Heart left ventricle (tissue), 16 donors: ENCODE data around the gene NUDC. TPM values are rescaled to one million over a fixed set of nuclear protein-coding genes. Genes with fewer than 3 reads are reported as not detected.
"Not testable (repeated sequence)": the region's sequence is repeated elsewhere in the genome, so short reads cannot be mapped to it uniquely, and the experiment has no call there.

Source experiments
- ATAC-seq, 4 donors: fragments of 200-7000 bp; cut with Tn5 transposase; one replicate each; pipeline ENCODE4 v1.9.1; 2020 to 2022; ENCODE audit warnings: moderate library complexity in 4 of 4, mild to moderate bottlenecking in 3 of 4, moderate number of reproducible peaks in 1 of 4
- DNase-seq, 5 donors: peaks; one replicate each; pipeline ENCODE4 v3.0.0-alpha.2; 2020
- H3K27ac ChIP-seq, 12 donors: fragments of 200-600 bp; sonication (generic) in 4 of 12; one replicate each; pipeline versions ENCODE4 v1.5.0 to v1.8.0; 2016 to 2022; ENCODE audit warnings: mild to moderate bottlenecking in 2 of 12
- H3K27me3 ChIP-seq, 9 donors: fragments of 200-600 bp; sonication (generic) in 2 of 9; one replicate each; pipeline versions ENCODE4 v1.5.1 to v1.8.0; 2016 to 2022; ENCODE audit warnings: mild to moderate bottlenecking in 3 of 9
- H3K36me3 ChIP-seq, 9 donors: fragments of 200-600 bp; sonication (generic) in 2 of 9; one replicate each; pipeline versions ENCODE4 v1.5.0 to v1.8.0; 2018 to 2022; ENCODE audit warnings: mild to moderate bottlenecking in 2 of 9
- H3K4me1 ChIP-seq, 12 donors: fragments of 200-600 bp; sonication (generic) in 4 of 12; one replicate each; pipeline versions ENCODE4 v1.5.0 to v1.8.0; 2016 to 2022; ENCODE audit warnings: mild to moderate bottlenecking in 3 of 12
- H3K4me3 ChIP-seq, 12 donors: fragments of 200-600 bp; sonication (generic) in 4 of 12; one replicate each; pipeline versions ENCODE4 v1.5.0 to v1.8.0; 2017 to 2022; ENCODE audit warnings: mild to moderate bottlenecking in 9 of 12, moderate library complexity in 4 of 12
- H3K9me3 ChIP-seq, 12 donors: fragments of 200-600 bp; sonication (generic) in 4 of 12; one replicate each; pipeline versions ENCODE4 v1.5.0 to v1.8.0; 2016 to 2022; ENCODE audit warnings: mild to moderate bottlenecking in 1 of 12
- POLR2A ChIP-seq, 2 donors: fragments of 450-650 bp; IDR thresholded peaks; one replicate each; pipeline ENCODE4 v1.6.1; 2017; ENCODE audit warnings: antibody characterized with exemption in 2 of 2, mild to moderate bottlenecking in 2 of 2, moderate library complexity in 2 of 2
- WGBS, 4 donors: extraction: QIAGEN DNeasy Blood & Tissue Kit in 2 of 4; methylation state at CpG; one replicate each; pipeline versions ENCODE4 v1.1.5 to v1.1.7; 2013 to 2018; 5-methylcytosine and 5-hydroxymethylcytosine counted together
- intact Hi-C, 10 donors: fragments of 100-400 bp; cut with DNase I; formaldehyde crosslinking; loops; one replicate each; pipeline versions ENCODE4 v1.11.1 to v1.14.2; 2022
- polyA plus RNA-seq, 2 donors: library from polyadenylated mRNA; stranded (reverse); fragments of 200-250 nt; gene quantifications; one replicate each; pipeline ENCODE4 v1.2.3, GENCODE V29; 2013
- total RNA-seq, 9 donors: library from RNA; depleted of rRNA in 2 of 9; stranded (reverse); fragments of >200 nt in 2 of 9; fragmentation: NEBNext Ultra II Directional in 3 of 9; extraction: Animal tissue kit (Norgen Biotek cat#: 25700) in 3 of 9; gene quantifications; one replicate each; pipeline versions ENCODE4 v1.1.0 to v1.2.4, GENCODE V29; 2016 to 2023
- TF ChIP-seq, protein P1 (sequence below), 12 donors: fragments of 200-600 bp; sonication (generic) in 4 of 12; IDR thresholded peaks; one replicate each; pipeline versions ENCODE4 v1.5.0 to v1.8.0; 2018 to 2022; ENCODE audit warnings: antibody characterized with exemption in 12 of 12, mild to moderate bottlenecking in 5 of 12
- donor health status: ischemic (EF 13 %, LVEDD 7.1; RV severe dilation, severe dysfunction).
- donor health status: healthy with polysubstance abuse.
- donor health status: DM: no; HTN: yes; CAD: no.
- donor health status: DM: no; HTN: no; CAD: no.
- donor health status: ischemic (EF 25% LVEDD 6.9; RV normal size, moderate dysfunction).
- donor health status: ischemic (EF 25% LVEDD 5.7; RV mildly dilated, moderate dysfunction).
- donor health status: healthy.
- donor health status: DM: yes; HTN: yes; CAD: no.
- donor health status: ischemic (EF 35%, LVEDD 5.7; RV mildly dilated, moderate dysfunction).
- donor health status: nonischemic (EF 11% LVEDD 7.7; RV severe dilation, severe dysfunction).
- donor health status: DM: yes; HTN: yes; CAD: no.
- donor health status: PGD.
- donor health status: ischemic (EF 29% LVEDD 5.4; RV normal size, mild dysfunction).
- donor health status: nonischemic (EF 23%, LVEDD 6.1; RV moderate dilation, normal function).

NUDC gene
- total and polyA plus RNA-seq, 11 donors = 53.6 to 99.6 (median 60.8) TPM

DNA sequence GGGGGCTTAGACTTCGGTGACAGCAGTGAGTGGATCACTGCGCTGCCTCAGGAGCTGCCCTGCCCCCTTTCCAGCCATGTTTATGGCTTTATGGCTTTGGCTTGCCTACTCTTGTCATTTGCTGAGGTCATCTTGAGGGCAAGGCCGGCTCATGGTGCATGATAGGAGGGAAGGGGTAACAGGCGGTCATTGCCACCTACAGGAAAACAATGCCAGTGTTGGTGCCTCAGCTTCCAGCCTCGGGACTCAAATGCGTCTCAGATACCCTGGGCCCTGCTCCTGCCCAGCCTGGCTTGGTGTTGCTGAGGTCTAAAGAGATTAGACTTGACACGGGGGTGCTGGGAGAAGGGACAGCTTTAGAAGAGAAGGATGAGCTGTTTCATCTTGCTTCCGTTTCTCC, 24.2 kb downstream of the NUDC start:
- ATAC-seq = peak; percentile 34 to 77 (median 64)
- Histone ChIP-seq H3K4me3 (no peak overlapping the region), H3K9me3 (no peaks in the 10 kb centered on the region), H3K36me3 (peaks cover 0 to 66% (median 56%) of the 10 kb centered on the region in 9 donors), H3K27ac (peak overlapping the region in 10 of 12 donors; percentile 39 to 79 (median 59)), H3K27me3 (no peaks in the 10 kb centered on the region), H3K4me1 (peaks cover 0 to 40% (median 11%) of the 10 kb centered on the region in 12 donors)
- WGBS, 4 donors = 55 to 78% (median 72%) methylated on average over 8 of the region's 8 CpGs
- DNase-seq = peak in 3 of 5 donors; percentile 25 to 49 (median 25)
- intact Hi-C loops = no loop called here
- TF ChIP-seq POLR2A (IDR thresholded peaks at IDR 0.05) = no peak
- TF ChIP-seq, protein P1, sequence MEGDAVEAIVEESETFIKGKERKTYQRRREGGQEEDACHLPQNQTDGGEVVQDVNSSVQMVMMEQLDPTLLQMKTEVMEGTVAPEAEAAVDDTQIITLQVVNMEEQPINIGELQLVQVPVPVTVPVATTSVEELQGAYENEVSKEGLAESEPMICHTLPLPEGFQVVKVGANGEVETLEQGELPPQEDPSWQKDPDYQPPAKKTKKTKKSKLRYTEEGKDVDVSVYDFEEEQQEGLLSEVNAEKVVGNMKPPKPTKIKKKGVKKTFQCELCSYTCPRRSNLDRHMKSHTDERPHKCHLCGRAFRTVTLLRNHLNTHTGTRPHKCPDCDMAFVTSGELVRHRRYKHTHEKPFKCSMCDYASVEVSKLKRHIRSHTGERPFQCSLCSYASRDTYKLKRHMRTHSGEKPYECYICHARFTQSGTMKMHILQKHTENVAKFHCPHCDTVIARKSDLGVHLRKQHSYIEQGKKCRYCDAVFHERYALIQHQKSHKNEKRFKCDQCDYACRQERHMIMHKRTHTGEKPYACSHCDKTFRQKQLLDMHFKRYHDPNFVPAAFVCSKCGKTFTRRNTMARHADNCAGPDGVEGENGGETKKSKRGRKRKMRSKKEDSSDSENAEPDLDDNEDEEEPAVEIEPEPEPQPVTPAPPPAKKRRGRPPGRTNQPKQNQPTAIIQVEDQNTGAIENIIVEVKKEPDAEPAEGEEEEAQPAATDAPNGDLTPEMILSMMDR (IDR thresholded peaks at IDR 0.05) = no peak

DNA sequence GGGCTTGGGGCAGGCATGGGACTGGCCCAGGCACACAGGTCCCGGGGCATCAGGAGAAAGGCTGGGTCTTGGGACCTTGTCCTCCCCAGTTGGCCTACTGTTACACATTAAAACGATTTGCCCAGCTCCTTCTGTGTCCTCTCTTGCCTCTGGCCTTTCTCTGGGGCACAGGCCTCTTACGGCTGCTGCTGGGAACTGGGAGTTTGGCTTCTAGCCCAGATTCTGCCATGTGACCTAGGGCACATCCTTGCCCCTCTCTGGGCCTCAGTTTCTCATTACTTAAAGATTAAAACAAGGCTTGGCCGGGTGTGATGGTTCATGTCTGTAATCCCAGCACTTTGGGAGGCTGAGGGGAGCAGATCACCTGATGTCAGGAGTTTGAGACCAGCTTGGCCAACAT, 24.7 kb downstream of the NUDC start:
- WGBS, 4 donors = 50 to 69% (median 63%) methylated on average over 4 of the region's 4 CpGs

DNA sequence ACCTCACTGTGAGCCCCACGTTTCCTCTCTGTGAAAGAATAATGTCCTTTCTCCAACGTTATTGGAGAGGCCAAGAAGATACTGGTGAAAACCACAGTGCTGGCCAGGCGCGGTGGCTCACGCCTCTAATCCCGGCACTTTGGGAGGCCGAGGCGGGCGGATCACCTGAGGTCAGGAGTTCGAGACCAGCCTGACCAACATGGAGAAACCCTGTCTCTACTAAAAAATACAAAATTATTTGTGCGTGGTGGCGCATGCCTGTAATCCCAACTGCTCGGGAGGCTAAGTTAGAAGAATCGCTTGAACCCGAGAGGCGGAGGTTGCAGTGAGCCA, 27.1 kb downstream of the NUDC start:
- peaks cover 0 to 28% (median 8%) of the 10 kb centered on the region in 12 donors for H3K4me1 ChIP-seq
- WGBS, 4 donors = 89 to 93% (median 92%) methylated on average over 16 of the region's 16 CpGs
- H3K27me3 ChIP-seq, intact Hi-C loops, DNase-seq, ATAC-seq, H3K4me3 ChIP-seq, H3K9me3 ChIP-seq: not testable (repeated sequence)
- H3K36me3 ChIP-seq = peaks cover 0 to 38% (median 31%) of the 10 kb centered on the region in 9 donors
- peak overlapping the region in 5 of 12 donors; percentile 20 to 59 (median 45) for H3K27ac ChIP-seq

More for the DNA sequence above, 24.7 kb downstream of the NUDC start:
- intact Hi-C loops = no loop called here
- TF ChIP-seq, protein P1 (IDR thresholded peaks at IDR 0.05) = no peak
- no peak for TF ChIP-seq POLR2A (IDR thresholded peaks at IDR 0.05)
- peaks cover 0 to 36% (median 11%) of the 10 kb centered on the region in 12 donors for H3K4me1 ChIP-seq
- H3K27ac ChIP-seq = peak overlapping the region in 10 of 12 donors; percentile 39 to 79 (median 59)
- H3K4me3 ChIP-seq = no peak overlapping the region
- H3K36me3 ChIP-seq = peaks cover 0 to 62% (median 55%) of the 10 kb centered on the region in 9 donors
- no peaks in the 10 kb centered on the region for H3K27me3 ChIP-seq
- ATAC-seq (peak; percentile 11 to 49 (median 30)), DNase-seq (peak in 2 of 5 donors; percentile 17 to 28)
- H3K9me3 ChIP-seq = no peaks in the 10 kb centered on the region

DNA sequence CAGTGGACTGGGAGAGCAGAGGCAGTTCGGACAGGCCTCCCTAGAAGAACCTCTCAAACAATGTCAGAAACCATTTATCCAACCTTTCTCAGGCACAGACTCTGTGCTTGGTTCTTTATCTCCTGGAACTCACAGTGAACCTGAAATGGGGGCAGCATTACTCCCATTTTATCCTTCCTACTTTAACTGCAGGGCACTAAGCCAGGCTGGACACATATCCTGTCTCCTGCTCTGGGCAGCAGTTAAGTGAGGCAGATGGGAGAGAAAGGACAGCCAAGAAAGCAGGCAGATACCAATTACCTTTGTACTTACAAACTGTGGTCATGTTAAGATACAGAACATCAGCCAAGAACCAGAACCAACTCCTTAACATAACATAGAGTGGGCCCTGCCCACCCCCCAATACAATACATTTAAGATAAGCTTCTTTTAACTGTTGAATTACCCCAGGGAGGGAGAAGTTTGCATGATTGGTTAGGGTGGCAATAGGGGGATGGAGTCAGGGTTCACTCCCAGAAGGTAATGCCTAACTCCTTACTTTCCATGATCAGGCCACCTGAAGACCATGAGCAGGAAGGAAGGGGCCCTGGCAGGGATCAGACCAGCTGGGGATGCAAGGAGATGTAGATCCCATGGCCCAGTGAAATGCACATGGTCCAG, 27.9 kb downstream of the NUDC start:
- H3K27ac ChIP-seq = peak overlapping the region in 8 of 12 donors; percentile 18 to 59 (median 46)
- 42 to 54% (median 45%) methylated on average over 1 of the region's 1 CpG for WGBS, 4 donors
- TF ChIP-seq, protein P1 (IDR thresholded peaks at IDR 0.05) = no peak
- no peak for TF ChIP-seq POLR2A (IDR thresholded peaks at IDR 0.05)
- H3K4me1 ChIP-seq = peaks cover 0 to 28% (median 8%) of the 10 kb centered on the region in 12 donors
- intact Hi-C loops = no loop called here
- H3K4me3 ChIP-seq = no peak overlapping the region
- DNase-seq (peak in 2 of 5 donors; percentile 18 to 51), ATAC-seq (peak; percentile 46 to 50 (median 48))
- H3K9me3 ChIP-seq = no peaks in the 10 kb centered on the region
- peaks cover 0 to 31% (median 24%) of the 10 kb centered on the region in 9 donors for H3K36me3 ChIP-seq
- H3K27me3 ChIP-seq = peaks cover 0 to 1% (median 0%) of the 10 kb centered on the region in 9 donors
